BJ (cell line): ENCODE measurements around the gene CDK19. TPM values are rescaled to one million over a fixed set of nuclear protein-coding genes. Genes with fewer than 3 reads are reported as not detected.
"Not testable (repeated sequence)": the region's sequence is repeated elsewhere in the genome, so short reads cannot be mapped to it uniquely, and the experiment has no call there.

Experiments used
- CTCF ChIA-PET: fragments of 350-600 bp; formaldehyde crosslinking; extraction: SDS; loops from one replicate; lab custom pipeline; 2021; ENCODE audit warnings: antibody characterized with exemption, inconsistent platforms; lab: Yijun Ruan, JAX
- POLR2A ChIA-PET: fragments of 300-600 bp; sonication (Branson Sonifier 250); formaldehyde crosslinking; extraction: SDS; loops from one replicate; lab custom pipeline; 2021; ENCODE audit warnings: antibody characterized with exemption; lab: Charles Lee
- DNase-seq: peaks from one replicate; pipeline ENCODE4 v3.0.0-alpha.2; 2011; ENCODE audit warnings: low read depth
- H3K27me3 ChIP-seq: 2 replicates; pipeline ENCODE4 v1.6.0; 2011; ENCODE audit warnings: low read length; ENCODE audit not compliant: control insufficient read depth, insufficient read depth
- H3K36me3 ChIP-seq: 2 replicates; pipeline ENCODE4 v1.5.1; 2011; ENCODE audit warnings: low read length; ENCODE audit not compliant: control insufficient read depth, insufficient read depth
- H3K4me3 ChIP-seq: 2 replicates; pipeline ENCODE4 v1.5.1; 2011; ENCODE audit warnings: low read depth, mild to moderate bottlenecking, control low read depth, low read length
- CTCF ChIP-seq: IDR thresholded peaks from 2 replicates; pipeline ENCODE4 v1.5.1; 2011; ENCODE audit warnings: low read depth, mild to moderate bottlenecking, control low read depth, inconsistent platforms, low read length, moderate library complexity; ENCODE audit not compliant: insufficient read depth
- polyA plus RNA-seq: library from polyadenylated mRNA; depleted of rRNA; stranded (reverse); fragments of >200 nt; gene quantifications from 2 replicates; pipeline ENCODE4 v1.2.3, GENCODE V29; 2011

The CDK19 gene
- polyA plus RNA-seq, 1 experiment, result 11.5 TPM

- ChIA-PET POLR2A (no interaction called here), CTCF (no interaction called here)
- Histone ChIP-seq H3K36me3 (no peaks in the 10 kb centered on the region), H3K4me3 (no peak overlapping the region), H3K27me3 (no peaks in the 10 kb centered on the region)
- DNase-seq, result no peak
- no peak for TF ChIP-seq CTCF
Observed at GRCh38 chr6:110720066-110720465, 95.2 kb downstream of the CDK19 start.

- CTCF ChIA-PET, H3K27me3 ChIP-seq, H3K4me3 ChIP-seq, POLR2A ChIA-PET, H3K36me3 ChIP-seq, DNase-seq: not testable (repeated sequence)
Observed at GRCh38 chr6:110719601-110720000, 95.7 kb downstream of the CDK19 start.

- TF ChIP-seq CTCF, result no peak
- Histone ChIP-seq H3K27me3 (no peaks in the 10 kb centered on the region), H3K4me3 (no peak overlapping the region), H3K36me3 (no peaks in the 10 kb centered on the region)
- CTCF ChIA-PET, result no interaction called here
- DNase-seq, result no peak
- POLR2A ChIA-PET, result no interaction called here
Observed at GRCh38 chr6:110714143-110714542, 101.1 kb downstream of the CDK19 start.

- TF ChIP-seq CTCF, result no peak
- Histone ChIP-seq H3K4me3 (no peak overlapping the region), H3K27me3 (no peaks in the 10 kb centered on the region), H3K36me3 (no peaks in the 10 kb centered on the region)
- ChIA-PET POLR2A (no interaction called here), CTCF (interaction anchor here (0.6 kb wide), 1 partner anchor 174 kb away, joined by 3 read pairs; no protein-coding TSS in a partner anchor)
- DNase-seq, result no peak
Observed at GRCh38 chr6:110712238-110712637, 103.0 kb downstream of the CDK19 start.

GRCh38 chr6:110710115-110710514 lies 105.2 kb downstream of the CDK19 start:
- DNase-seq, result no peak
- POLR2A ChIA-PET, result no interaction called here
- Histone ChIP-seq H3K27me3 (no peaks in the 10 kb centered on the region), H3K36me3 (no peaks in the 10 kb centered on the region), H3K4me3 (no peak overlapping the region)
- CTCF ChIA-PET, result interaction anchor here (1.5 kb wide), 1 partner anchor 10 kb away, joined by 4 read pairs; no protein-coding TSS in a partner anchor
- TF ChIP-seq CTCF, result no peak

GRCh38 chr6:110708295-110708950 lies 106.8 kb downstream of the CDK19 start:
- CTCF ChIA-PET, result interaction anchor here (0.6 to 1.3 kb wide), 3 partner anchors 10 to 240 kb away, joined by 3 read pairs; no protein-coding TSS in a partner anchor
- no peak for TF ChIP-seq CTCF
- Histone ChIP-seq H3K36me3 (no peaks in the 10 kb centered on the region), H3K27me3 (no peaks in the 10 kb centered on the region), H3K4me3 (no peak overlapping the region)
- no peak for DNase-seq
- POLR2A ChIA-PET, result no interaction called here
